ENCODE results near the gene SPOCK1.
"Not testable (repeated sequence)": the region's sequence is repeated elsewhere in the genome, so short reads cannot be mapped to it uniquely, and the experiment has no call there.

The SPOCK1 gene

DNA sequence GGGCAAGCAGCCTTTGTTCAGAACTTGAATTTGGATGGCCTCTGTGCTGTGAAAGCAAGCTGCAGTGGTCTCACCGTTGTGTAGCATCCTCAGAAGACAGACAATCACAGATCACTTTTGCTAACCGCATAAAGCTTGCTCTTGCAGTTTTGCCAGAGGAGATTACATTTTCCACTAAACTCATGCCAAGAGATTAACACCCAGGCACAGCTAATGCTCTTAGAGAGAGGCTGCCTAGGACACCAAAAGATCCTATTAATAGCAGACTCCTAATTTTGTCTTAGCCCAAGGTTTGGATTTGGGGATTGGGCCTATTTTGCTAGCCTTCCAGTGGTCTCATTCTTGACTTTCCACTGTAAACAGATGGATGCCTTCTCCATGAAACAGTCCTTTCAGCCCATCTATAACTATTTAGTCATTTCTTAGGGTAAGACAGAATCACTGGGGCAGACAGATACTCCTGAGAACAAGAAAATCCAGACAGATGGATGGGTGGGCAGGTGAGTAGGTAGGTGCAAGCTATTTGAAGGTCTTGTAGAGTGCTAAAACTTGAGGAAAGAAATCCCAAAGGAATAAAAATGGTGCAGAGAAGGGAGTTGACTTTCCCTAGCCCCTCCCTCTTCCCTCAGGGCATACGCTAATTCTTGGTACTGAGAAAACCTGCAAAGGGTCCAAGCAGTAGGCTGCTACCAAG lies 506.2 kb downstream of the SPOCK1 start:
- DNase-seq (ENCODE audit: low read depth), result no peak
- no peak overlapping the region for H3K4me3 ChIP-seq (ENCODE audit: low read depth, low read length)

DNA sequence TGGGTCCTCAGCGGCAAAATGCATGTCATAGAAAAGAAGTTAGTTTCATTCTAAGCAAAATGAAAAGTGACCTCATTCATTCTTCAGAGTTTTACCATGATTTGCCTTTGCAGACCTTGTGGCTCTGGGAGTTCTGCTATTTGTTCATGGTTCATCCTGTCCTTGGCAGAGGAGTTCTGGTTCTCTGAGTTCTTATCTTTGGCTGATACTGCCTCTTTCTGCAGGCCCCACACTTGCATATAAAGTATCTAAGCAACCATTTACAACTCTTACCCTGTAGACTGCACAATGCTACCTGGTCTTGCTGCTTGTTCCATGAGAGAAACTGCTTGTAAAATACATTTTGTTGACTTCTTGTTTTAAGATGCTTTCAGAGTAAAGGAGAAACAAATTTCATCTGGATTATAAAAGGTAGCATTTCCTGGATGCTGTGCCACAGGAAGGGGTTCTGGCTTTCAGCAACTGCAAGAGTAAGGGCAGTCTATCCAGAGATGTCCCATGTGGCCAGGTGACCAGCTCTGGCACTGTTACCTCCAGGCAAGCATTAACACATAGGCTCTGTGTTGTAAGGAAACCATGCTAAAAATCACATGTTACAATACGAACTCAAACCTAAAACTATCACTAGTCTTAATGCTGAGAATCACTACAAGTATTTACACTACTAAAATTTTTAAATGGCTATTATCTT lies 513.2 kb downstream of the SPOCK1 start:
- H3K4me3 ChIP-seq (ENCODE audit: low read depth, low read length), result no peak overlapping the region
- no peak for DNase-seq (ENCODE audit: low read depth)

DNA sequence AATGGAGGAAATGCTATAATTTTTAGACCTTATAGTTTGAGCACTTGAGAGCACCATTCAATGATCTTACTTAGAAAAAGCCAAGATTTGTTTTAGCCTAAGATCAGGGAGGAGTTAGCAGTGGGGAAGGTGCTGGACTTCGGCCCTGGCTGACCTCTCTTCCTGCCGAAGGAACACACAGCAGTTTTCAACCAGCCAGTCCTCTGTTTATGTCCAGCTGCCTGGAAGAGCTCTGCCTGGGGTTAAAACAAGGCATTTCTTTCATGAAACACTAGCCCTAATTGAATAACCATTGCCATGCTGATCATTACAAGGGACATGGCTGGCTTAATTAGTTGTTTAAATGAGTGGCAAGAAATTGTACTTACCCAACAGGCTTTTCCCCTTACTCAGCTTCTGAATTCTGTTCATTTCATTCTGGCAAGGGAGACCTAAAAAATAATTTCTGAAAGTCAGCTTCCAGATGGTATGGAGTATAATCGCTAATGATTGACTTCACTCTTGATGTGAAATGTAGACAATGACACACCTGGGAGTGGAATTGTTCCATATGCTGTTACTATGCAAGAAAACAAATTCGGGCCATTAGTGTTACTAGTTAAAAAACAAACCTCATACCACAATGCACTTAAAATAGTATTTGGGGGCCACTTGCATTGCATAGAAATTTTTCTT lies 514.2 kb downstream of the SPOCK1 start:
- no peak overlapping the region for H3K4me3 ChIP-seq (ENCODE audit: low read depth, low read length)
- no peak for DNase-seq (ENCODE audit: low read depth)

DNA sequence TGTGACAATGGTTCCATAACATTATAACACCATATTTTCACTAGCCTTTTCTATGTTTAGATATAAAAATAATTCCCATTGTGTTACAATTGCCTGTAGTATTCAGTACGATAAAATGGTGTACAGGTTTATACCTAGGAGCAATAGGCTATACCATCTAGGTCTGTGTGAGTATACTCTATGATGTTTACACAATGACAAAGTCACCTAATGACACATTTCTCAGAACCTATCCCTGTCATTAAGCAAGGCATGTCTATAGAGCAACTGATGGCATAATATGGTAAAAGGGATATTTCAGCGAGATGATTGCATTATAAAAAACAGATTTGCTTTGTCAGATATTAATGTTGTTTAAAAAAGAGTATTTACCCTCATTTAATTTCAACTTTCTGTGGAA lies 517.2 kb downstream of the SPOCK1 start:
- DNase-seq (ENCODE audit: low read depth), result no peak
- no peak overlapping the region for H3K4me3 ChIP-seq (ENCODE audit: low read depth, low read length)

DNA sequence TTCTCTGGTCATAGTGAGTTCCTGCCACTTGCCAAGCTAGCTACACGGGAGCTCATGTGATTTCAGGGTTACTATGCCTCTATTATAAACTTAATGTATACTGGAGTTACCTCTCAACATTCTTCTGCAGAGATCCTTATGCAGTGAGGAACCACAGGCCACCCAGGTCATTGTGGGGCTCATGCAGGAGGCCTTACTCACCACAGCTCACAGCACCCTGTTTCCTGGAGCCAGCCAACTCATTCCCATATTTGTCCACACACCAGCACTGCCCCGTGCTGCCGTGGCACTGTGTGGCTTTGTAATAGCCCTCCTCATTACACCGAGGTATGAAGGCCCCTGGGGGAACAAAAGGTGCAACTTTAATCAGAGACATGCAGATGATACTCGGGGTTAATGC lies 520.0 kb downstream of the SPOCK1 start:
- DNase-seq (ENCODE audit: low read depth), result peak; percentile 1
- H3K4me3 ChIP-seq (ENCODE audit: low read depth, low read length), result no peak overlapping the region

DNA sequence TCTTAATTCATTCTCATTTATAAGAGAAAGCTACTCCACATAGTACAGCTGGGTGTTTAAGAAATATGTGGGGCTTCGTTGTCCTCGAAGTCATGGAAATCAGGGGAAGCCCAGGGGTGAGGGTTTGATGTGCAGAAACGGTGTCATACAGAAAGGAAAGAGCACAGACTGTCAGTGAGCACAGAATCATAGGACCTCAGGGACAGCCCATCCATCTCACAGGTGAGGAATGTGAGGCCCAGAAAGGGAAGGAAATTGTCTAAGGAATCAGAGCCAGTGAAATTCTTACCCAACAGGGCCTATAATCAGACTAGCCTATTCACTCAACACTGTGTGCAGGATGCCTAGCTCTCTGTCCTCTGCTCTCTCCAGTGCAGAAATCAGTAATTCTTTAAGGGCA lies 535.6 kb downstream of the SPOCK1 start:
- no peak overlapping the region for H3K4me3 ChIP-seq (ENCODE audit: low read depth, low read length)

DNA sequence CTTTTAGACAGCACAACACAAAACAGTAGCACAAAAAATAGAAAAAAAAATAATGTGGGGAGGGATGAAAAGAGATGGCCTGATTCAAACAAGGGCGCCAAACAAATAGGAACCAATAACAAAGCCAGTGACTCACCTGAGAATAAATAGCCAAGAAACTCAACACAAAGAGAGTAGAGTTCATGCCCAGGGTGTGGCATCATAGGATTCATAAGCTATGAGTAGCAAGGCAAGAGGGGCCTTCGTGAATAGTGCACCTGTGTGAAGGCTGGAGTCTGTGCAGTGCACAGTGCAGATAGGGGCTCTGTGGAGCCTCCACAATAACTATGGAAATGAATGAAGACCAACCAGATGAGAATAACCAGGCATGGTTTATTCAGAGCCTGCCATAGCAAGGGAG lies 541.7 kb downstream of the SPOCK1 start:
- DNase-seq (ENCODE audit: low read depth), result no peak

More for the DNA sequence above, 535.6 kb downstream of the SPOCK1 start:
- DNase-seq (ENCODE audit: low read depth), result peak; percentile 0

DNA sequence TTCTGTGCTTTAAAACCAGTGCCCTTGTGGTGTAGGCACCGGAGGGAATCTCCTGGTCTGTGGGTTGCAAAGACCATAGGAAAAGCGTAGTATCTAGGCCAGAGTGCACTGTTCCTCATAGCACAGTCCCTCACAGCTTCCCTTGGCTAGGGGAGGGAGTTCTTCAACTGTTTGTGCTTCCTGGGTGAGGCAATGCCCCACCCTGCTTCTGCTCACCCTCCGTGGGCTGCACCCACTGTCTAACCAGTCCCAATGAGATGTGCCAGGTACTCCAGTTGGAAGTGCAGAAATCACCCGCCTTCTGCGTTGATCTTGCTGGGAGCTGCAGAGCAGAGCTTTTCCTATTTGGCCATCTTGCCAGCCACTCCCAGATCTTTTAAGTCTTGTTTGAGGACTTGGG lies 545.0 kb downstream of the SPOCK1 start:
- not testable (repeated sequence) for DNase-seq (ENCODE audit: low read depth); H3K4me3 ChIP-seq (ENCODE audit: low read depth, low read length)

More for the DNA sequence above, 541.7 kb downstream of the SPOCK1 start:
- H3K4me3 ChIP-seq (ENCODE audit: low read depth, low read length), result no peak overlapping the region

DNA sequence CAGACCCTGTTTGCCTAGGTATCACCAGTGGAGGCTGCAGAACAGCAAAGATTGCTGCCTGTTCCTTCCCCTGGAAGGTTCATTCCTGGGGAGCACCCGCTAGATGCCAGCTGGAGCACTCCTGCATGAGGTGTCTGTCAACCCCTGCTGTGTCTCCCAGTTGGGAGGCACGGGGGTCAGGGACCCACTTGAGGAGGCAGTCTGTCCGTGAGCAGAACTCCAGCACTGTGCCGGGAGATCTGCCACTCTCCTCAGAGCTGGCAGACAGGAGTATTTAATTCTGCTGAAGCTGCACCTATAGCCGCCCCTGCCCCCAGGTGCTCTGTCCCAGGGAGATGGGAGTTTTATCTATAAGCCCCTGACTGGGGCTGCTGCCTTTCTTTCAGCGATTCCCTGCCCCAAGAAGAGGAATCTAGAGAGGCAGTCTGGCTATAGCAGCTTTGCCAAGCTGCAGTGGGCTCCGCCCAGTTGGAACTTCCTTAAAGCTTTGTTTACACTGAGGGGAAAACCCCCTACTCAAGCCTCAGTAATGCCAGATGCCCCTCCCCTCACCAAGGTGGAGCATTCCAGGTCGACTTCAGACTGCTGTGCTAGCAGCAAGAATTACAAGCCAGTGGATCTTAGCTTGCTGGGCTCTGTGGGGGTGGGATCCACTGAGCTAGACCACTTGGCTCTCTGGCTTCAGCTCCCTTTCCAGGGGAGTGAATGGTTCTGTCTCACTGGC lies 545.6 kb downstream of the SPOCK1 start:
- not testable (repeated sequence) for H3K4me3 ChIP-seq (ENCODE audit: low read depth, low read length); DNase-seq (ENCODE audit: low read depth)

DNA sequence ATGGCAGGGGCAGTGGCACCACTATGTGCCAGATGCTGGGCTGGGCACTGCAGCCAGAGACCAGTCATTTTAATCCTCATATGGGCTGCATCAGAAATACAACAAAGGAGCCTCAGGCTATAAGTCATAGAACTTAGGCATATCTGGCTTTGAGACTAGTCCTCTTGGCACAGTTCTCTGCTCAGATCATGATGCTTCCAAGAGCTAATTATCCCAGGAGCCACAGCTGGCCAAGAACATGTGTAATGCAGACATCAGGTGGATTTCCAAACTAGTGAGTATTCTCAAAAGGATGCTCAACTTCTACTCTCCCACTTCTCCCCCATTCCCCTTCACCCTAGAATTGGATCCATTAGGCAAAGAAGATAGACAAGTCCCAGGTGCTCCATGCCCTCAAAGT lies 571.6 kb downstream of the SPOCK1 start:
- H3K4me3 ChIP-seq (ENCODE audit: low read depth, low read length), result no peak overlapping the region
- no peak for DNase-seq (ENCODE audit: low read depth)

DNA sequence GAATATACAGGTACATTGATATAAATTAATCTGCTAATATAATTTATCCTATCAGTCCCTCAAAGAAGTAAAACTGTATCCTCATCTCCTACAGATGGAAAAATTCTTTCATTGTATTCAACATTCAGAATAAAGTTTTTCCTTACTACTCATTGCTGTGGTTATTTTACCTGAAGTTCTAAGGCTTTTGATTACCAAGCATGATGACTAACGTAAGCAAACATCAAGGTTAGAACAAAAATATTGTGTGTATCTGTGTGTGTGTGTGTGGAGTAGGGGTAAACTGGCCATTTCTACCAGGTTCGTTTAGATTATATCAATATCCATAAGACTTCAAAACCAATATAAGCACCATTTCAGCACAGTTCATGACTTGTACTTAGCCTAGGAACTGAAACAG lies 573.1 kb downstream of the SPOCK1 start:
- DNase-seq (ENCODE audit: low read depth), result no peak

More for the DNA sequence above, 573.1 kb downstream of the SPOCK1 start:
- no peak overlapping the region for H3K4me3 ChIP-seq (ENCODE audit: low read depth, low read length)
